DOHH2 (cell line): ENCODE data around the gene CYP4F22.

Source experiments
- H3F3A ChIP-seq: fragments of 200-600 bp; sonication (generic), shearing (Covaris generic); 2 replicates; pipeline ENCODE4 v1.6.0; 2016; ENCODE audit warnings: antibody characterized with exemption, mild to moderate bottlenecking; ENCODE audit not compliant: control insufficient read depth, insufficient read depth
- H3K27ac ChIP-seq: fragments of 200-600 bp; sonication (generic); 2 replicates; pipeline ENCODE4 v1.5.1; 2014; ENCODE audit warnings: low read depth, mild to moderate bottlenecking, low read length, moderate library complexity
- H3K27me3 ChIP-seq: fragments of 200-600 bp; sonication (generic); 2 replicates; pipeline ENCODE4 v1.6.1; 2014; ENCODE audit warnings: mild to moderate bottlenecking, low read length, mixed read lengths; ENCODE audit not compliant: control insufficient read depth
- H3K36me3 ChIP-seq: fragments of 200-600 bp; sonication (generic); 2 replicates; pipeline ENCODE4 v1.6.1; 2014; ENCODE audit warnings: mild to moderate bottlenecking, low read length, moderate library complexity, mixed read lengths; ENCODE audit not compliant: control insufficient read depth
- H3K4me1 ChIP-seq: fragments of 200-600 bp; sonication (generic); 2 replicates; pipeline ENCODE4 v1.6.1; 2014; ENCODE audit warnings: mild to moderate bottlenecking, low read length, mixed read lengths; ENCODE audit not compliant: control insufficient read depth
- H3K4me2 ChIP-seq: fragments of 200-600 bp; sonication (generic); 2 replicates; pipeline ENCODE4 v1.6.0; 2014; ENCODE audit warnings: mild to moderate bottlenecking, low read length, moderate library complexity
- H3K4me3 ChIP-seq: fragments of 200-600 bp; sonication (generic); 2 replicates; pipeline ENCODE4 v1.5.1; 2014; ENCODE audit warnings: mild to moderate bottlenecking, low read length, mixed read lengths
- H3K79me2 ChIP-seq: fragments of 200-600 bp; sonication (generic); 2 replicates; pipeline ENCODE4 v1.6.1; 2014; ENCODE audit warnings: mild to moderate bottlenecking, low read length, mixed read lengths; ENCODE audit not compliant: control insufficient read depth
- H3K9me2 ChIP-seq: fragments of 200-600 bp; sonication (generic); replicated peaks from 2 replicates; pipeline ENCODE4 v1.6.1; 2014; ENCODE audit warnings: mild to moderate bottlenecking, low read length, mixed read lengths; ENCODE audit not compliant: control insufficient read depth
- H3K9me3 ChIP-seq: fragments of 200-600 bp; sonication (generic); 2 replicates; pipeline ENCODE4 v1.6.1; 2014; ENCODE audit warnings: antibody characterized with exemption, low read length, mixed read lengths; ENCODE audit not compliant: control insufficient read depth, insufficient read depth
- H4K20me1 ChIP-seq: fragments of 200-600 bp; sonication (generic); 2 replicates; pipeline ENCODE4 v1.6.0; 2014; ENCODE audit warnings: low read depth, mild to moderate bottlenecking, antibody characterized with exemption, low read length, moderate library complexity; ENCODE audit not compliant: control insufficient read depth, insufficient read depth
- EZH2phosphoT487 ChIP-seq: fragments of 200-600 bp; sonication (generic); IDR thresholded peaks from 2 replicates; pipeline ENCODE4 v1.6.1; 2017; ENCODE audit warnings: borderline replicate concordance, mild to moderate bottlenecking, antibody characterized with exemption, low read length, moderate library complexity, mixed read lengths
- TF ChIP-seq, protein P1 (sequence below): fragments of 200-600 bp; sonication (generic); IDR thresholded peaks from one replicate; pipeline ENCODE4 v1.5.1; 2014; ENCODE audit warnings: antibody characterized with exemption, mild to moderate bottlenecking, low read depth, low read length; ENCODE audit not compliant: poor library complexity, severe bottlenecking

CYP4F22 gene

DNA sequence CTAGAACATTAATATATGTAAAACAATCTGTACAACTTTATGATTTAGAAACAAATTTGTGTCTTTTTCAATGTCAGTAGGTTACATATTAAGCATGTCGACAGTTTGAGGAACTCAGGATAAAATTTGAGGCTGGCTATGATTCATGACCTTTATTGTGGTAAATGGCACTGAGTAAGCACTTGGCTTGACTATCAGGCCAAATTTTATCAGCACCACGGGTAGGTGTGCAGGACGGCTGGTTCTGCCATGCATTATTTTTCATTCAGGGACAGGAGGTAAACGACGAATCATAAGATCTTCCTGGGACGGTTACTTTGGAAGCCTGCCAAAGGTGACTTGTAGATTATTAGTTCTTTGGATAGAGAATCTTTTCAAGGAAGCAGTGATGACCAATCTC, 86.7 kb downstream of the CYP4F22 start:
- H3K9me3 ChIP-seq, result no peaks in the 10 kb centered on the region
- H3K4me3 ChIP-seq, result no peak overlapping the region
- H3K36me3 ChIP-seq, result no peaks in the 10 kb centered on the region
- no peaks in the 10 kb centered on the region for H3K4me1 ChIP-seq
- no peaks in the 10 kb centered on the region for H3K79me2 ChIP-seq
- TF ChIP-seq, protein P1, sequence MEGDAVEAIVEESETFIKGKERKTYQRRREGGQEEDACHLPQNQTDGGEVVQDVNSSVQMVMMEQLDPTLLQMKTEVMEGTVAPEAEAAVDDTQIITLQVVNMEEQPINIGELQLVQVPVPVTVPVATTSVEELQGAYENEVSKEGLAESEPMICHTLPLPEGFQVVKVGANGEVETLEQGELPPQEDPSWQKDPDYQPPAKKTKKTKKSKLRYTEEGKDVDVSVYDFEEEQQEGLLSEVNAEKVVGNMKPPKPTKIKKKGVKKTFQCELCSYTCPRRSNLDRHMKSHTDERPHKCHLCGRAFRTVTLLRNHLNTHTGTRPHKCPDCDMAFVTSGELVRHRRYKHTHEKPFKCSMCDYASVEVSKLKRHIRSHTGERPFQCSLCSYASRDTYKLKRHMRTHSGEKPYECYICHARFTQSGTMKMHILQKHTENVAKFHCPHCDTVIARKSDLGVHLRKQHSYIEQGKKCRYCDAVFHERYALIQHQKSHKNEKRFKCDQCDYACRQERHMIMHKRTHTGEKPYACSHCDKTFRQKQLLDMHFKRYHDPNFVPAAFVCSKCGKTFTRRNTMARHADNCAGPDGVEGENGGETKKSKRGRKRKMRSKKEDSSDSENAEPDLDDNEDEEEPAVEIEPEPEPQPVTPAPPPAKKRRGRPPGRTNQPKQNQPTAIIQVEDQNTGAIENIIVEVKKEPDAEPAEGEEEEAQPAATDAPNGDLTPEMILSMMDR, result no peak
- no peak for TF ChIP-seq EZH2phosphoT487
- H3K9me2 ChIP-seq, result no peaks in the 10 kb centered on the region
- H3K4me2 ChIP-seq, result no peak overlapping the region
- no peak overlapping the region for H3K27ac ChIP-seq
- no peaks in the 10 kb centered on the region for H3K27me3 ChIP-seq
- no peaks in the 10 kb centered on the region for H3F3A ChIP-seq
- H4K20me1 ChIP-seq, result no peaks in the 10 kb centered on the region
